ENCODE data around the gene SLC10A1.

DNA sequence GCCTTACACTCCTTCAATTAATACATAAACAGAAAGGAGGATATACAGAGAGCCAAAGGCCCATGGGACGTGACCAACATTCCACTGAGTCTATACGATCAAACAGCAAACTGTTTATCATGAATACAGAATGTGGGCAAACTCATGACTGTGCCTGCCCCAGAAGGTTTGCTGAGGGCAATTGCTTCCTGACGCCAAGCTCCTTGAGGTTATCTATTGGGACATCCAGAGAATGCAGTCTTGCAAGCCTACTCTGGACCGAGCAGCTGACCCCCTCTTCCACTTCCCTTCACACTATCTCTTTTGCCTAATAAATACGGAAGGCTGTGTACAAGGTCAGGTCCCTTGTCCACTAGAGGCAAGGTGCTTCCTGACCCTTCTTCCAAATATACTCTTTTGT is 18.5 kb upstream of the SLC10A1 start:
- TF ChIP-seq, protein P1, sequence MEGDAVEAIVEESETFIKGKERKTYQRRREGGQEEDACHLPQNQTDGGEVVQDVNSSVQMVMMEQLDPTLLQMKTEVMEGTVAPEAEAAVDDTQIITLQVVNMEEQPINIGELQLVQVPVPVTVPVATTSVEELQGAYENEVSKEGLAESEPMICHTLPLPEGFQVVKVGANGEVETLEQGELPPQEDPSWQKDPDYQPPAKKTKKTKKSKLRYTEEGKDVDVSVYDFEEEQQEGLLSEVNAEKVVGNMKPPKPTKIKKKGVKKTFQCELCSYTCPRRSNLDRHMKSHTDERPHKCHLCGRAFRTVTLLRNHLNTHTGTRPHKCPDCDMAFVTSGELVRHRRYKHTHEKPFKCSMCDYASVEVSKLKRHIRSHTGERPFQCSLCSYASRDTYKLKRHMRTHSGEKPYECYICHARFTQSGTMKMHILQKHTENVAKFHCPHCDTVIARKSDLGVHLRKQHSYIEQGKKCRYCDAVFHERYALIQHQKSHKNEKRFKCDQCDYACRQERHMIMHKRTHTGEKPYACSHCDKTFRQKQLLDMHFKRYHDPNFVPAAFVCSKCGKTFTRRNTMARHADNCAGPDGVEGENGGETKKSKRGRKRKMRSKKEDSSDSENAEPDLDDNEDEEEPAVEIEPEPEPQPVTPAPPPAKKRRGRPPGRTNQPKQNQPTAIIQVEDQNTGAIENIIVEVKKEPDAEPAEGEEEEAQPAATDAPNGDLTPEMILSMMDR (IDR thresholded peaks at IDR 0.05), result no peak
- TF ChIP-seq POLR2A (IDR thresholded peaks at IDR 0.05), result no peak
